ENCODE data around the gene DNASE1L1.

Gene DNASE1L1

GRCh38 chrX:154436374-154436982, 27.4 kb upstream of the DNASE1L1 start:
- FAIRE-seq, result no peak

- no peak for FAIRE-seq
Measured at GRCh38 chrX:154435171-154435733, 26.2 kb upstream of the DNASE1L1 start.

GRCh38 chrX:154434394-154435168, 25.5 kb upstream of the DNASE1L1 start:
- no peak for FAIRE-seq

- FAIRE-seq, result no peak
Measured at GRCh38 chrX:154433605-154434004, 24.6 kb upstream of the DNASE1L1 start.

- no peak for FAIRE-seq
Measured at GRCh38 chrX:154432210-154432609, 23.2 kb upstream of the DNASE1L1 start.

GRCh38 chrX:154431341-154431740, 22.3 kb upstream of the DNASE1L1 start:
- FAIRE-seq, result no peak

- no peak for FAIRE-seq
Measured at GRCh38 chrX:154430916-154431315, 21.9 kb upstream of the DNASE1L1 start.

- FAIRE-seq, result no peak
Measured at GRCh38 chrX:154430479-154430878, 21.4 kb upstream of the DNASE1L1 start.

- no peak for FAIRE-seq
Measured at GRCh38 chrX:154429711-154430110, 20.7 kb upstream of the DNASE1L1 start.

GRCh38 chrX:154428176-154429171, 19.4 kb upstream of the DNASE1L1 start, which contains the start of gene ATP6AP1:
Gene ATP6AP1, plus strand, starts transcription at chrX:154428677. Its CDS starts 16 bp downstream, at chrX:154428693.
- FAIRE-seq, result peak; percentile 57

- FAIRE-seq, result no peak
Measured at GRCh38 chrX:154426916-154427770, 18.1 kb upstream of the DNASE1L1 start.

- FAIRE-seq, result no peak
Measured at GRCh38 chrX:154420402-154420756, 11.3 kb upstream of the DNASE1L1 start.

- FAIRE-seq, result no peak
Measured at GRCh38 chrX:154419688-154420401, 10.8 kb upstream of the DNASE1L1 start.

- FAIRE-seq, result no peak
Measured at GRCh38 chrX:154419189-154419588, 10.1 kb upstream of the DNASE1L1 start.

GRCh38 chrX:154417157-154417556, 8.1 kb upstream of the DNASE1L1 start:
- no peak for FAIRE-seq

- FAIRE-seq, result no peak
Measured at GRCh38 chrX:154413142-154413541, 4.1 kb upstream of the DNASE1L1 start.

GRCh38 chrX:154412468-154412867, 3.4 kb upstream of the DNASE1L1 start:
- FAIRE-seq, result no peak

GRCh38 chrX:154411981-154412340, 2.9 kb upstream of the DNASE1L1 start:
- FAIRE-seq, result no peak

- no peak for FAIRE-seq
Measured at GRCh38 chrX:154408659-154409221, 314 bp downstream of the DNASE1L1 start.

GRCh38 chrX:154404625-154405192, 4.3 kb downstream of the DNASE1L1 start:
- FAIRE-seq, result no peak

GRCh38 chrX:154403858-154404257, 5.2 kb downstream of the DNASE1L1 start:
- no peak for FAIRE-seq

Measured in A204.1 (cell line).